ENCODE results near the gene MSANTD7. TPM values are rescaled to one million over a fixed set of nuclear protein-coding genes. Genes with fewer than 3 reads are reported as not detected.

The MSANTD7 gene
- 12.9 and 15.2 TPM in 2 replicates for total RNA-seq
- total RNA-seq (2013) = 14.8 TPM
- 6.2 and 6.8 TPM in 2 replicates for polyA plus RNA-seq
- 11.0 and 16.6 TPM in 2 replicates for polyA minus RNA-seq

- under 1% methylated on average over 72 of the region's 72 CpGs for WGBS (ENCODE audit: insufficient coverage)
- Histone ChIP-seq H3K4me1 (ENCODE audit: control insufficient read depth in 2 of 2, insufficient read depth in 2 of 2, low read length in 2 of 2) (peaks cover 16 to 17% of the 10 kb centered on the region in 2 donors), H3K27ac (ENCODE audit: low read length in 2 of 2) (peak within 1 kb of the TSS; percentile 83 to 85), H3K9ac (ENCODE audit: low read length) (peak within 1 kb of the TSS; percentile 93), H3K4me2 (replicated peaks; ENCODE audit: low read depth, low read length, poor library complexity, severe bottlenecking) (peak within 1 kb of the TSS; percentile 94), H3K27me3 (replicated peaks in 1 of 4; ENCODE audit: control extremely low read depth in 1 of 4, control insufficient read depth in 3 of 4, insufficient read depth in 4 of 4, low read length in 3 of 4) (no peaks in the 10 kb centered on the region), H3K4me3 (ENCODE audit: control extremely low read depth in 1 of 5, extremely low read depth in 1 of 5, insufficient read depth in 1 of 5, low read depth in 2 of 5, low read length in 4 of 5) (peak within 1 kb of the TSS; percentile 63 to 99 (median 98)), H2AFZ (ENCODE audit: insufficient read depth, low read depth, low read length, poor library complexity, severe bottlenecking) (peak within 1 kb of the TSS; percentile 96), H3K36me3 (replicated peaks in 1 of 2; ENCODE audit: control extremely low read depth in 1 of 2, control insufficient read depth in 1 of 2, extremely low read depth in 1 of 2, insufficient read depth in 2 of 2, low read length in 1 of 2) (peaks cover 7 to 15% of the 10 kb centered on the region in 2 experiments), H4K20me1 (ENCODE audit: control insufficient read depth, insufficient read depth, low read length, poor library complexity, severe bottlenecking) (no peaks in the 10 kb centered on the region), H3K9me3 (ENCODE audit: control extremely low read depth in 1 of 3, control insufficient read depth in 2 of 3, insufficient read depth in 1 of 3, low read length in 2 of 3) (no peaks in the 10 kb centered on the region), H3K79me2 (ENCODE audit: control insufficient read depth, insufficient read depth, low read length) (peaks cover 39% of the 10 kb centered on the region)
- ChIA-PET CTCF (interaction anchor here (0.6 to 4.0 kb wide), 20 partner anchors 10 to 1051 kb away, joined by 3 to 43 read pairs (median 4); partner anchors contain the start of genes MEIG1 and SUV39H2), POLR2A (interaction anchor here (0.5 to 1.6 kb wide), 13 partner anchors 40 to 1048 kb away, joined by 3 to 10 read pairs (median 4); partner anchors contain the start of genes DCLRE1C and SUV39H2)
- Mint-ChIP-seq H3K9me3 (ENCODE audit: insufficient read depth) (no peaks in the 10 kb centered on the region), H3K27me3 (no peaks in the 10 kb centered on the region), H3K4me1 (peaks cover 20% of the 10 kb centered on the region), H3K4me3 (peak within 1 kb of the TSS; percentile 98), H3K27ac (peak within 1 kb of the TSS; percentile 98)
- intact Hi-C loops (cut with micrococcal nuclease) = loop anchor here (1.0 to 5.0 kb wide), 10 partner anchors 15 to 1251 kb away; partner anchors contain the start of genes MEIG1, PRPF18, RPP38 and SUV39H2
- DNase-seq (peak; percentile 100), ATAC-seq (ENCODE audit: low read depth) (peak; percentile 95)
- TF ChIP-seq EZH2 (IDR thresholded peaks at IDR 0.05; ENCODE audit: borderline replicate concordance, insufficient read depth, low read depth, low read length, poor library complexity, severe bottlenecking) = no peak
- TF ChIP-seq CTCF (IDR thresholded peaks at IDR 0.05) = no peak
These were observed at the start of gene MSANTD7, which contains the start of the genes CDNF and HSPA14 for GRCh38 chr10:14837757-14838581. MSANTD7 (plus strand) TSS chr10:14838306; CDS start chr10:14842285, 3,979 bp downstream. CDNF (minus strand) TSS chr10:14838037; CDS start chr10:14837946, 91 bp downstream. HSPA14 (plus strand) TSS chr10:14838306; CDS start chr10:14838403, 97 bp downstream.

Data from B cell (primary cell).